ENCODE measurements around the gene MYBL2. TPM values are rescaled to one million over a fixed set of nuclear protein-coding genes. Genes with fewer than 3 reads are reported as not detected.

The MYBL2 gene
- total RNA-seq, 1 donor from 2014 or later, result 0.40 TPM

GRCh38 chr20:43680981-43681380, 14.1 kb downstream of the MYBL2 start:
- intact Hi-C loops (cut with DNase I), result no loop called here
- ATAC-seq, result peak; percentile 76
- DNase-seq (ENCODE audit: low spot score), result no peak

GRCh38 chr20:43681468-43681942, 14.6 kb downstream of the MYBL2 start:
- peak; percentile 59 for ATAC-seq
- intact Hi-C loops (cut with DNase I), result no loop called here
- no peak for DNase-seq (ENCODE audit: low spot score)

GRCh38 chr20:43681991-43682410, 15.1 kb downstream of the MYBL2 start:
- ATAC-seq (peak; percentile 36), DNase-seq (ENCODE audit: low spot score) (no peak)
- intact Hi-C loops (cut with DNase I), result no loop called here

- intact Hi-C loops (cut with DNase I), result no loop called here
- ATAC-seq, result no peak
- DNase-seq (ENCODE audit: low spot score), result no peak
Measured at GRCh38 chr20:43682446-43682845, 15.5 kb downstream of the MYBL2 start.

- intact Hi-C loops (cut with DNase I), result no loop called here
- ATAC-seq (no peak), DNase-seq (ENCODE audit: low spot score) (no peak)
Measured at GRCh38 chr20:43686820-43687219, 19.9 kb downstream of the MYBL2 start.

GRCh38 chr20:43689165-43689564, 22.3 kb downstream of the MYBL2 start:
- DNase-seq (ENCODE audit: low spot score), result no peak
- intact Hi-C loops (cut with DNase I), result no loop called here
- no peak for ATAC-seq

- ATAC-seq (no peak), DNase-seq (ENCODE audit: low spot score) (no peak)
- intact Hi-C loops (cut with DNase I), result no loop called here
Measured at GRCh38 chr20:43690943-43691598, 24.2 kb downstream of the MYBL2 start.

- intact Hi-C loops (cut with DNase I), result no loop called here
- no peak for ATAC-seq
- peak; percentile 69 for DNase-seq (ENCODE audit: low spot score)
Measured at GRCh38 chr20:43691928-43692524, 25.1 kb downstream of the MYBL2 start.

GRCh38 chr20:43694763-43695162, 27.8 kb downstream of the MYBL2 start:
- ATAC-seq (no peak), DNase-seq (ENCODE audit: low spot score) (no peak)
- intact Hi-C loops (cut with DNase I), result no loop called here

- ATAC-seq (no peak), DNase-seq (ENCODE audit: low spot score) (no peak)
- intact Hi-C loops (cut with DNase I), result no loop called here
Measured at GRCh38 chr20:43695571-43695970, 28.7 kb downstream of the MYBL2 start.

- intact Hi-C loops (cut with DNase I), result no loop called here
- DNase-seq (ENCODE audit: low spot score) (no peak), ATAC-seq (no peak)
Measured at GRCh38 chr20:43699941-43700565, 33.1 kb downstream of the MYBL2 start.

- no peak for ATAC-seq
- intact Hi-C loops (cut with DNase I), result no loop called here
Measured at GRCh38 chr20:43700627-43701026, 33.7 kb downstream of the MYBL2 start.

GRCh38 chr20:43702502-43702901, 35.6 kb downstream of the MYBL2 start:
- no peak for ATAC-seq
- intact Hi-C loops (cut with DNase I), result no loop called here
- DNase-seq (ENCODE audit: low spot score), result no peak

More at GRCh38 chr20:43700627-43701026, 33.7 kb downstream of the MYBL2 start:
- DNase-seq (ENCODE audit: low spot score), result no peak

GRCh38 chr20:43710370-43711044, 43.6 kb downstream of the MYBL2 start:
- intact Hi-C loops (cut with DNase I), result no loop called here

GRCh38 chr20:43711098-43711654, 44.3 kb downstream of the MYBL2 start:
- no peak for DNase-seq (ENCODE audit: low spot score)
- ATAC-seq, result no peak
- intact Hi-C loops (cut with DNase I), result no loop called here

More at GRCh38 chr20:43710370-43711044, 43.6 kb downstream of the MYBL2 start:
- ATAC-seq (no peak), DNase-seq (ENCODE audit: low spot score) (no peak)

GRCh38 chr20:43715044-43715443, 48.1 kb downstream of the MYBL2 start:
- intact Hi-C loops (cut with DNase I), result no loop called here
- ATAC-seq (no peak), DNase-seq (ENCODE audit: low spot score) (no peak)

GRCh38 chr20:43715511-43715910, 48.6 kb downstream of the MYBL2 start:
- DNase-seq (ENCODE audit: low spot score), result no peak
- intact Hi-C loops (cut with DNase I), result no loop called here
- ATAC-seq, result no peak

- no peak for DNase-seq (ENCODE audit: low spot score)
- intact Hi-C loops (cut with DNase I), result no loop called here
- ATAC-seq, result no peak
Measured at GRCh38 chr20:43716123-43716522, 49.2 kb downstream of the MYBL2 start.
